A673 (cell line): ENCODE measurements around the gene LRP1B.

Experiments used
- EZH2 ChIP-seq: fragments of 200-600 bp; sonication (generic); IDR thresholded peaks from 2 replicates; pipeline ENCODE4 v1.6.1; 2017; ENCODE audit warnings: borderline replicate concordance, low read depth, mild to moderate bottlenecking, mixed read lengths, antibody characterized with exemption, low read length; ENCODE audit not compliant: poor library complexity, severe bottlenecking
- TF ChIP-seq, protein P1 (sequence below): fragments of 300-800, 200-600 bp; sonication (generic); conservative IDR thresholded peaks from 2 replicates; pipeline ENCODE4 v1.5.1; 2017; ENCODE audit warnings: low read depth, mild to moderate bottlenecking, antibody characterized with exemption, low read length, moderate library complexity, mixed read lengths

DNA sequence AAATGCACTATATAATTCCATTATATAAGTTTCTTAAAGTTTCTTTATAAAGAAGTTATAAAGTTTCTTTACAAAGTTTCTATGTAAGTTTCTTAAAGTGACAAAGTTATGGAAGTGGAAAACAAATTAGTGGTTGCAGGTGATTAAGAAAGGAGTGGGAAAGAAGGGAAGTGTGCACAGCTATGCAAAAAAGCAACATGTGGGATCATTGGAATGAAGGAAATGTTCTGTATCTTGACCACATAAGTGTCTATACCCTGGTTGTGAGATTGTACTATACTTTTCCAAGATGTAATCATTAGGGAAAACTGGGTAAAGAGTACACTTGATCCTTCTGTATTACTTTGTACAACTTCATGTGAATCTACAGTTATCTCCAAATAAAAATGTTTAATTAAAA is 1541.1 kb downstream of the LRP1B start:
- TF ChIP-seq, protein P1, sequence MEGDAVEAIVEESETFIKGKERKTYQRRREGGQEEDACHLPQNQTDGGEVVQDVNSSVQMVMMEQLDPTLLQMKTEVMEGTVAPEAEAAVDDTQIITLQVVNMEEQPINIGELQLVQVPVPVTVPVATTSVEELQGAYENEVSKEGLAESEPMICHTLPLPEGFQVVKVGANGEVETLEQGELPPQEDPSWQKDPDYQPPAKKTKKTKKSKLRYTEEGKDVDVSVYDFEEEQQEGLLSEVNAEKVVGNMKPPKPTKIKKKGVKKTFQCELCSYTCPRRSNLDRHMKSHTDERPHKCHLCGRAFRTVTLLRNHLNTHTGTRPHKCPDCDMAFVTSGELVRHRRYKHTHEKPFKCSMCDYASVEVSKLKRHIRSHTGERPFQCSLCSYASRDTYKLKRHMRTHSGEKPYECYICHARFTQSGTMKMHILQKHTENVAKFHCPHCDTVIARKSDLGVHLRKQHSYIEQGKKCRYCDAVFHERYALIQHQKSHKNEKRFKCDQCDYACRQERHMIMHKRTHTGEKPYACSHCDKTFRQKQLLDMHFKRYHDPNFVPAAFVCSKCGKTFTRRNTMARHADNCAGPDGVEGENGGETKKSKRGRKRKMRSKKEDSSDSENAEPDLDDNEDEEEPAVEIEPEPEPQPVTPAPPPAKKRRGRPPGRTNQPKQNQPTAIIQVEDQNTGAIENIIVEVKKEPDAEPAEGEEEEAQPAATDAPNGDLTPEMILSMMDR = no peak
- no peak for TF ChIP-seq EZH2
